ENCODE measurements around the gene MSANTD4.
"Not testable (repeated sequence)": the region's sequence is repeated elsewhere in the genome, so short reads cannot be mapped to it uniquely, and the experiment has no call there.

MSANTD4 gene

DNA sequence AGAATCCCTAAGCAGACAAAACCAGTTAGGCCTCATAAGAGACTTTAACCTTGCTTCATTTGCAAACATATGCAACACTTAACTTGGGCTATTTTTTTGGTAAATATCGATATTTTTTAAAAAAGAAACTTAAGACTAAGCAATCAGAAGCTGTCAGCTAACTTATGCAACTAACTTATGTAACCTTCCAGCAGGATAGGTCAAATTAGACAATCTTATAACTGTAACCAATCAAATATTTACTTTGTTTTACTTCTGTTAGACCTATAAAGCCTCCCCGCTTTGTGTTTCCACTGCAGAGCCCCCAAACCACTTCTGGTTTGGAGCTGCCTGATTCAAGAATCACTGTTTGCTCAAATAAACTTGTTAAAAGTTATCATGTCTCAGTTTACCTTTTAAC, 8.0 kb downstream of the MSANTD4 start:
- no peak for DNase-seq (ENCODE audit: low read depth in 3 of 3, low spot score in 1 of 3)

GRCh38 chr11:106012744-106013143, 9.3 kb downstream of the MSANTD4 start:
- no peak for DNase-seq (ENCODE audit: low read depth in 3 of 3, low spot score in 1 of 3)

- no peak for DNase-seq (ENCODE audit: low read depth in 3 of 3, low spot score in 1 of 3)
Observed at GRCh38 chr11:106011481-106011880, 10.6 kb downstream of the MSANTD4 start.

DNA sequence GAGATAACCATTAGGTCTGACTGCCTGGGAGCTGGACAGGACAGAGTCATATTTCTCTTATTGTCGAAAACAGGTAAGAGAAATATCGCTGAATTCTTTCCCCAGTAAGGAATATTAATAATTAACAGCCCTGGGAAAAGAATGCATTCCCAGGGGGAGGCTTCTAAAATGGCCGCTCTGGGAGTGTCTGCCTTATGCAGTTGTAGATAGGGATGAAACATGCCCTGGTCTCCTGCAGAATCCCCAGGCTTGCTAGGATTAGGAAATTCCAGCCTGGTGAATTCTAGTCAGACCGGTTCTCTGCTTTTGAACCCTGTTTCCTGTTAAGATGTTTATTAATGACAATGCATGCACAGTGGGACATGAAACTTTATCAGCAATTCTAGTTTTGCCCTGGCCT, 18.9 kb downstream of the MSANTD4 start:
- not testable (repeated sequence) for DNase-seq (ENCODE audit: low read depth in 3 of 3, low spot score in 1 of 3)

DNA sequence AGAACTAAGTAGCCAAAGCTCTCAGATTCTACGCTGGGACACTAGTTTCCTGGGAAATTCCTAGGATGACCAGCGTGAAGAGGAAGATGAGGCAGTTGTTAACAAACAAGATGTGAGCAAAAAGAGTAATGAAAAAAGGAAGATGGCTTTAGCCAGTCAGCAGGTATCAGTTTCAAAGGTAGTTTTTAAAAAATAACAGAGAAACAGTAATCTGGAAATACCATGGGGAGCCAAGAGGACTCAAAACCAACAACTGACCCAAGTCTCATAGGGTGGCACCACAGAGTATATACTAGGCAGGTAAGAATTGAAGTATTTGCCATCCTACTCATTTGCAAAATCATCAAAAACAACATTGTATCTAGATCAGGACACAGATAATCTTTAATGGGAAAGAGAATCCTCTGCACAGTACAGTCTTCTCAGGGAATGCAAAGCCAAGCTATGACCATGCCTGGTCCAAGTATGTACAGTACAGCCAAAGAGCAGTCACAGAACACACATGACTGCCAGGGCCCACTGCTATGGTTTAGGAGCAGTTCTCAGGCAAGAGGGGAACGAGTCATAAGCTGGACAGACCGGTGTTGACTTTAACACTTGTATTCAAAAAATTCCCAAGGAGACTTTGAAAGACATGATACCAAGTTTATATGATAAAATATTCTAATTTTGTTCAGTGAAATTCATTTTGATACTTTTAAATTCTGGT, 20.6 kb downstream of the MSANTD4 start:
- DNase-seq (ENCODE audit: low read depth in 3 of 3, low spot score in 1 of 3), result no peak

DNA sequence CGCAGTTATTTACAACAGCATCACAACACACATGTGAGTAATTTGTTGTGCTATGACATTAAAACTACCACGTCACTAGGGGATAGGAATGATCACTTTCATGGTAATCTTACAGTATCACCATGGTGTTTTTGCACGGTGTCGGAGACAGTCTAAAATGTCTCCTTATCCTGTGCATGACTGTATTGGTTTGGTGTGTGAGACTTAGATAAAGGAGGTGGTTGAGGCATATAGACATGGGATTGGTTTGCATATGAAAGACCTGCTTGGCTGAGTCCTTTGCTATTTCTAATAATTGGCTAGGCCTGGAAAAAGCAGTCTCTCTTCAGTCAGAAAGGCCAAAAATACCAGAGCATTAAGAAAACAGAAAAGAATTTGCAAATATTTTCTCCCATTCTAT, 30.2 kb downstream of the MSANTD4 start:
- no peak for DNase-seq (ENCODE audit: low read depth in 3 of 3, low spot score in 1 of 3)

DNA sequence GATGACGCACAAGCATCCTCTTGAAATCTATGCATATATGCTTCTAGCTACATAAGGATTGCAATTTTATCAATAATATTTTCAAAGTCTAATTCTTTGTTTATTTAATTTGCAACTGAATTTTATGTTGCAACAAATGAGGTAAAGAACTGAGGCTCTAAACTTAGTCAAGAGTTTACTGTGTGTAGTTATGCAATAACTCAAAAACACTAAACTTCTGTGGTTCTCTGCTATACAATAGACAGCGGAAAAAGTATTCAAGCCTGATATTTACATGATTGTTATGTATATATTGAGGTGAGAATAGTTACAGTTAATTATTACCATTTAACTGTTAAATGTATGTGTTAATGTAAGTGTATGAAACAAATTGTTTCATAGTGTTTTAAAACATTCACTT, 32.9 kb downstream of the MSANTD4 start:
- DNase-seq (ENCODE audit: low read depth in 3 of 3, low spot score in 1 of 3), result no peak

DNA sequence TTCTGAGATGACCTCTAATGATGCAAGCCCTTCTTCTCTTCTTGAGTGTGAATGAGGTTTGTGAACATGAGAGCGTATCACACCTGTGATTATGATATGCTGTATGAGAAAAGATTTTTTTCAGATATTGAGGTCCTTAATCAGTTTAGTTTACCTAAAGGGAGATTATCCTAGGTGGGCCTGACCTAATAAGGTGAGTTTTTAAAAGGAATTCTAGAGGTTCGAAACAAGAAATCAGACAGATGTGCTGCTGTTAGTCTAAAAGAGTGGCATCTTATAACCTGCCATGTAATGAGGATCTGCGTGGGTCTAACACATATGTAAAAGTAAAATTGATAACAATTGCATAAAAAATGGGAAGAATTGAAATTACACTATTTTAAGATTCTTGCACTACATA, 33.8 kb downstream of the MSANTD4 start:
- no peak for DNase-seq (ENCODE audit: low read depth in 3 of 3, low spot score in 1 of 3)

GRCh38 chr11:105986554-105986953, 35.5 kb downstream of the MSANTD4 start:
- no peak for DNase-seq (ENCODE audit: low read depth in 3 of 3, low spot score in 1 of 3)

DNA sequence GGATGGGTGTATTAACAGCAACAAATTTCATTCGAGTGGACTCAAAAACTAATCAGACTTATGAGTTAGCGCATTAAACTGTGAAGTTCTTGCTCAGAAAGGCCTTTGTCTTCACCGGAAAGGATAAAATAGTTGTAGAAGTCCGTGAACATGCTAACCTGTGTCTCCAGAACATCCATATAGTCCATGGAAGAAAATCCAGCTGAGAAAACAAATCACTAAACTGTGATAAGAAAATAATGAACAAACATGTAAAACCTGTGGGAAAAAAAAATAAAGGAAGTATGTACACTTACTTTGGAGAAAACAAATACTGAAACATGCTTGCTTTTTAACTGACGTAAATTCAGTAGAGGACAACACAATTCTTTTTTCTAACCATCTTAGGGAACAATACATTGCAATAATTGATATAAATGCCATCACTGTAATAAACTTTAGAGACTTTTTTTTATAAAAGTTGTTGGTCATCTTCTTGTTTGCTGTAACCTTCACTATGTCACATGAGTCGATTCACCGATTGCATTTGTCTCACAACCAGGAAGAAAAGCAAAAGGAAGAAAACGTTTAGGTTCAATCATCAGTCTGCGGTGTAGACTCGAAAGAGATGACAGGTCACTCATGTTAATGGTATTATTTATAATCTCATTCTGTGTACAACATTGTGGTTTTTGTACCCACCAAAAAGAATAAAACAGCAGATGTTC, 41.9 kb downstream of the MSANTD4 start:
- DNase-seq (ENCODE audit: low read depth in 3 of 3, low spot score in 1 of 3), result no peak

DNA sequence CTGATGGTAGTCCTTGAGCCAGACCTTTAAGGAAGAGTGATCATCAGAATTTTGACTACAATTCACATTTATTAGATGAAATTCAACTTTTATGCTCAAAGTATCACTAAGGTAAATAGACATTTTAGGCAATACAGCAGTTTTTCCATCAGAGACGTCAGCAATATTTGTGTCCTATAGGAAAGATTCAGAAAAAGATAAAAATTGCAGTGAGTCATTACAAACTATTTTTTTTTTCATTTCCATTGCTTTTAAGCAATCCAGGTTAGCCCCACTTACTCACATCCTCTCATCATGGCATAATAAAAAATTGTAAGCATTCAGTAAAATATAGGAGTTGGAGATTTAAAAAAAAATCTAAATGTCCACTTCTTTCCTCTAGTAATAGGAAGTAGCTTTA, 46.9 kb downstream of the MSANTD4 start:
- no peak for DNase-seq (ENCODE audit: low read depth in 3 of 3, low spot score in 1 of 3)

GRCh38 chr11:105969756-105970155, 52.3 kb downstream of the MSANTD4 start:
- DNase-seq (ENCODE audit: low read depth in 3 of 3, low spot score in 1 of 3), result no peak

- DNase-seq (ENCODE audit: low read depth in 3 of 3, low spot score in 1 of 3), result no peak
Observed at GRCh38 chr11:105968021-105968697, 53.9 kb downstream of the MSANTD4 start.

DNA sequence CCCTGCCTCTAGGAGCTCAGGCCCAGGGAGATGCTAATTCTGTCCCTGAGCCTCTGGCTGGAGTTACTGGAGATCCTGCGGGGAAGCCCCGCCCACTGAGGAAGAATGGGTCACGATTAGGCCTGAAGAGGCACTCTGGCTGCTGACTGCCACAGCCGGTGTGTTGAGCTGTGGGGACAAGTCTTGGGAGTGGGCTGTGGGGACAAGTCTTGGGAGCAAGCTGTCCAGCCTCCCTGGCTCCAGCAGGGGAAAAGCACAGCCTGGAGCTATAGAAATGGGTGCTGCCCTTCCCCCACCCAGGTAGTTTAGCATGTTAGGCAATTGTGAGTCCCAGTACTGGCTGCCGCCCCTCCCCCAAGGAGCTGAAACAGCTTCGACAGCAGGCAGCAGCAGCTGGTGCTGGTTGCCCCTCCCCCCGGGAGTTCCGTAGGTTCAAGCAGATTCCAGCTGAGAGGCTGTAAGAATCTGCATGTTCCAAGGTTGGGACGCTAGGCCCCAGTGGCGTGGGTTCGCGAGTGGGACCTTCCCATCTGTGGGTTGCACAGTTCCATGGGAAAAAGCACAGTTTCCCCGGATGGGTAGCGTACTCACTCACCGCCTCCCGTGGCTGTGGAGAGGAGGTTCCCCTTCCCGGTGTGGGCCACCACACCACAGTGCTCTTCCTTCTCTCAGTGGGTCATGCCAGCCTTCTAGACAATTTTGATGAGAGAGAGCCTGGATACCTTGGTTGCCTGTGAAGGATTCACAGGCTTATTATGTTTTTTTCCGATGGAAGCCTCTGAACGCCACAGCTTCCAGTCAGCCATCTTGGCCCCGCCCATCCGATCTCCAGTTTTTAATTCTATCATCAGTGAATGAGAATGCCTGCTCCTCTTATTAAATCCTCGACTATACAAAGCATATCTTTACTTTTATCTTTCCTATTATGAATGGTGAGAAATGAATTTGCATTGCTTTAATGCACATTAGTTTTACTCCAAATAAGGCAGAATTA, 61.5 kb downstream of the MSANTD4 start:
- DNase-seq (ENCODE audit: low read depth in 3 of 3, low spot score in 1 of 3), result no peak

All from stimulated activated CD4-positive, alpha-beta T cell treated with anti-CD3 and anti-CD28 coated beads, TNF-alpha, amount 100 ng/mL, for 1 hour (primary cell).